ENCODE measurements around the gene LGALS4. TPM values are rescaled to one million over a fixed set of nuclear protein-coding genes. Genes with fewer than 3 reads are reported as not detected.
"Not testable (repeated sequence)": the region's sequence is repeated elsewhere in the genome, so short reads cannot be mapped to it uniquely, and the experiment has no call there.

LGALS4 gene
- total RNA-seq, 1 donor from 2014 or later, result 0.46 TPM

- Mint-ChIP-seq H3K27ac (ENCODE audit: unreplicated experiment) (peak overlapping the region; percentile 13), H3K4me3 (ENCODE audit: unreplicated experiment) (peak overlapping the region; percentile 81), H3K4me1 (ENCODE audit: unreplicated experiment) (peaks cover 10% of the 10 kb centered on the region), H3K27me3 (ENCODE audit: unreplicated experiment) (no peaks in the 10 kb centered on the region), H3K9me3 (ENCODE audit: unreplicated experiment) (no peaks in the 10 kb centered on the region), H3K36me3 (ENCODE audit: low read depth, unreplicated experiment) (peaks cover 4% of the 10 kb centered on the region)
- peak; percentile 91 for TF ChIP-seq CTCF (IDR thresholded peaks at IDR 0.05; ENCODE audit: unreplicated experiment)
- peak; percentile 87 for DNase-seq (ENCODE audit: low spot score)
Observed at GRCh38 chr19:38769635-38770211, 43.0 kb downstream of the LGALS4 start.

DNA sequence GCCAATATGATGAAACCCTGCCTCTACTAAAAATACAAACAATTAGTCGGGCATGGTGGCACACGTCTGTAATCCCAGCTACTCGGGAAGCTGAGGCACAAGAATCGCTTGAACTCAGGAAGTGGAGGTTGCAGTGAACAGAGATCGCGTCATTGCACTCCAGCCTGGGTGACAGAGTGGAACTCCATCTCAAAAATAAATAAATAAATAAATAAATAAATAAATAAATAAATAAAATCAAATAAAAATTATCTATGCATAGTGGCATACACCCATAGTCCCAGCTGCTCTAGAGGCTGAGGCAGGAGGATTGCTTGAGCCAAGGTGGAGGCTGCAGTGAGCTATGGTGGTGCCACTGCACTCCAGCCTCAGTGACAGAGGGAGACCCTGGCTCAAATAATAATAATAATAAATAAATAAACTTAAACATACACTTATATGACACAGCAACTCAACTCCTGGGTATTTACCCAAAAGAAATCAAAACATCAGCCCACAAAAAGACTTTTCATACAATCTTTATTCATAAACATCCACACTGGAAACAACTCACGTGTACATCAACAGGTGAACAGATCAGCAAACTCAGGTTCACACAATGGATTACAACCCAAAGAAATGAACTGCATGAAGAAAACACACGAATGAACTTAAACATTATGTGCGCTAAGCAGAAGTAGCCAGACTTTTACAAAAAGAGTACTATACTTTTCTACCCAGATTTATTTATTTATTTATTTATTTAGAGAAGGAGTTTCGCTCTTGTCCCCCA, 46.3 kb downstream of the LGALS4 start:
- TF ChIP-seq CTCF (IDR thresholded peaks at IDR 0.05; ENCODE audit: unreplicated experiment), result no peak
- no peaks in the 10 kb centered on the region for H3K27me3 Mint-ChIP-seq (ENCODE audit: unreplicated experiment)
- no peak overlapping the region for H3K4me3 Mint-ChIP-seq (ENCODE audit: unreplicated experiment)
- peaks cover 3% of the 10 kb centered on the region for H3K4me1 Mint-ChIP-seq (ENCODE audit: unreplicated experiment)
- H3K9me3 Mint-ChIP-seq (ENCODE audit: unreplicated experiment), result no peaks in the 10 kb centered on the region
- peaks cover 4% of the 10 kb centered on the region for H3K36me3 Mint-ChIP-seq (ENCODE audit: low read depth, unreplicated experiment)
- H3K27ac Mint-ChIP-seq (ENCODE audit: unreplicated experiment), result no peak overlapping the region
- no peak for DNase-seq (ENCODE audit: low spot score)

- Mint-ChIP-seq H3K9me3 (ENCODE audit: unreplicated experiment) (no peaks in the 10 kb centered on the region), H3K4me1 (ENCODE audit: unreplicated experiment) (peaks cover 3% of the 10 kb centered on the region), H3K27me3 (ENCODE audit: unreplicated experiment) (no peaks in the 10 kb centered on the region), H3K27ac (ENCODE audit: unreplicated experiment) (no peak overlapping the region), H3K4me3 (ENCODE audit: unreplicated experiment) (no peak overlapping the region), H3K36me3 (ENCODE audit: low read depth, unreplicated experiment) (peaks cover 4% of the 10 kb centered on the region)
- DNase-seq (ENCODE audit: low spot score), result no peak
- TF ChIP-seq CTCF (IDR thresholded peaks at IDR 0.05; ENCODE audit: unreplicated experiment), result no peak
Observed at GRCh38 chr19:38765214-38765613, 47.5 kb downstream of the LGALS4 start.

- no peaks in the 10 kb centered on the region for H3K9me3 Mint-ChIP-seq (ENCODE audit: unreplicated experiment)
- H3K27ac Mint-ChIP-seq (ENCODE audit: unreplicated experiment), result no peak overlapping the region
- H3K36me3 Mint-ChIP-seq (ENCODE audit: low read depth, unreplicated experiment), result no peaks in the 10 kb centered on the region
- no peaks in the 10 kb centered on the region for H3K27me3 Mint-ChIP-seq (ENCODE audit: unreplicated experiment)
- DNase-seq (ENCODE audit: low spot score), result no peak
- TF ChIP-seq CTCF (IDR thresholded peaks at IDR 0.05; ENCODE audit: unreplicated experiment), result no peak
- no peaks in the 10 kb centered on the region for H3K4me1 Mint-ChIP-seq (ENCODE audit: unreplicated experiment)
- no peak overlapping the region for H3K4me3 Mint-ChIP-seq (ENCODE audit: unreplicated experiment)
Observed at GRCh38 chr19:38763795-38764220, 48.9 kb downstream of the LGALS4 start.

- not testable (repeated sequence) for H3K36me3 Mint-ChIP-seq (ENCODE audit: low read depth, unreplicated experiment); H3K27me3 Mint-ChIP-seq (ENCODE audit: unreplicated experiment); H3K4me3 Mint-ChIP-seq (ENCODE audit: unreplicated experiment); H3K4me1 Mint-ChIP-seq (ENCODE audit: unreplicated experiment); DNase-seq (ENCODE audit: low spot score); H3K27ac Mint-ChIP-seq (ENCODE audit: unreplicated experiment); H3K9me3 Mint-ChIP-seq (ENCODE audit: unreplicated experiment)
Observed at GRCh38 chr19:38761884-38762389, 50.8 kb downstream of the LGALS4 start.

DNA sequence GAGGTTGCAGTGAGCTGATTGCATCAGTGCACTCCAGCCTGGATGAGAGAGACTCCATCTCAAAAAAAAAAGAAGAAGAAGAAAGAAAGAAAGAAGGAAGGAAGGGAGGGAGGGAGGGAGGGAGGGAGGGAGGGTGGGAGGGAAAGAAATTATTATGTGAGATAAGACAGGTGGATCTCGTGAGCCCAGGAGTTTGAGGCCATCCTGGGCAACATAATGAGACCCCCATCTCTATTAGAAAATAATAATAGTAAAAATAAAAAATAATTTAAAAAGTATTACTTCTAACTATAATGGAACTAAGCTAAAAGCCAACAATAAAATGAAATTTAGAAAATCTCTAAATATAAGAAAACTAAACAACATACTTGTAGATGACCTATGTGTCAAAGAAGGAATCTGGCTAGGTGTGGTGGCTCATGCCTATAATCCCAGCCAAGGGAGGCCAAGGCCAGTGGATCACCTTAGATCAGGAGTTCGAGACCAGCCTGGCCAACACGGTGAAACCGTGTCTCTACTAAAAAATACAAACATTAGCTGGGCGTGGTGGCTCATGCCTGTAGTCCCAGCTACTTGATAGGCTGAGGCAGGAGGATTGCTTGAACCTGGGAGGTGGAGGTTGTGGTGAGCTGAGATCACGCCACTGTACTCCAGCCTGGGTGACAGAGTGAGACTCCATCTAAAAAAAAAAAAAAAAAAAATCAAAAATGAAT, 51.8 kb downstream of the LGALS4 start:
- H3K27me3 Mint-ChIP-seq (ENCODE audit: unreplicated experiment); H3K4me3 Mint-ChIP-seq (ENCODE audit: unreplicated experiment); H3K9me3 Mint-ChIP-seq (ENCODE audit: unreplicated experiment); DNase-seq (ENCODE audit: low spot score); H3K27ac Mint-ChIP-seq (ENCODE audit: unreplicated experiment); H3K4me1 Mint-ChIP-seq (ENCODE audit: unreplicated experiment); H3K36me3 Mint-ChIP-seq (ENCODE audit: low read depth, unreplicated experiment): not testable (repeated sequence)

Data from endothelial cell (in vitro differentiated cells).